ENCODE measurements around the gene PCCA.
"Not testable (repeated sequence)": the region's sequence is repeated elsewhere in the genome, so short reads cannot be mapped to it uniquely, and the experiment has no call there.

PCCA gene

DNA sequence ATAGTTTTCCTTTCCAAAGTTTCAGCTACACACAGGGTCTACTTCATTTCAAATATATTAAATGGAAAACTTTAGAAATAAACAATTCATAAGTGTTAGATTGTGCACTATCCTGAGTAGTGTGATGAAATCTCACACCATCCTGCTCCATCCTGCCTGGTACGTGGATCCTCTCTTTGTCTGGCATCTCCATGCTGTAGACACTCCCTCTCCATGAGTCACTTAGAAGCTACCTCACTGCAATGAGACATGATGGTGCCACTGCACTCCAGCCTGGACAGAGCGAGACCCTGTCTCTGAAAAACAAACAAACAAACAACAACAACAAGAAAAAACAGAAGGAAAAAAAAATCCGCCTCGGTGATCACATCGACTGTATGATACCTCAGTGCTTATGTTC is 191.8 kb downstream of the PCCA start:
- TF ChIP-seq, protein P1, sequence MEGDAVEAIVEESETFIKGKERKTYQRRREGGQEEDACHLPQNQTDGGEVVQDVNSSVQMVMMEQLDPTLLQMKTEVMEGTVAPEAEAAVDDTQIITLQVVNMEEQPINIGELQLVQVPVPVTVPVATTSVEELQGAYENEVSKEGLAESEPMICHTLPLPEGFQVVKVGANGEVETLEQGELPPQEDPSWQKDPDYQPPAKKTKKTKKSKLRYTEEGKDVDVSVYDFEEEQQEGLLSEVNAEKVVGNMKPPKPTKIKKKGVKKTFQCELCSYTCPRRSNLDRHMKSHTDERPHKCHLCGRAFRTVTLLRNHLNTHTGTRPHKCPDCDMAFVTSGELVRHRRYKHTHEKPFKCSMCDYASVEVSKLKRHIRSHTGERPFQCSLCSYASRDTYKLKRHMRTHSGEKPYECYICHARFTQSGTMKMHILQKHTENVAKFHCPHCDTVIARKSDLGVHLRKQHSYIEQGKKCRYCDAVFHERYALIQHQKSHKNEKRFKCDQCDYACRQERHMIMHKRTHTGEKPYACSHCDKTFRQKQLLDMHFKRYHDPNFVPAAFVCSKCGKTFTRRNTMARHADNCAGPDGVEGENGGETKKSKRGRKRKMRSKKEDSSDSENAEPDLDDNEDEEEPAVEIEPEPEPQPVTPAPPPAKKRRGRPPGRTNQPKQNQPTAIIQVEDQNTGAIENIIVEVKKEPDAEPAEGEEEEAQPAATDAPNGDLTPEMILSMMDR (conservative IDR thresholded peaks at IDR 0.05): no peak
- no peak for TF ChIP-seq ZFX (IDR thresholded peaks at IDR 0.05)

DNA sequence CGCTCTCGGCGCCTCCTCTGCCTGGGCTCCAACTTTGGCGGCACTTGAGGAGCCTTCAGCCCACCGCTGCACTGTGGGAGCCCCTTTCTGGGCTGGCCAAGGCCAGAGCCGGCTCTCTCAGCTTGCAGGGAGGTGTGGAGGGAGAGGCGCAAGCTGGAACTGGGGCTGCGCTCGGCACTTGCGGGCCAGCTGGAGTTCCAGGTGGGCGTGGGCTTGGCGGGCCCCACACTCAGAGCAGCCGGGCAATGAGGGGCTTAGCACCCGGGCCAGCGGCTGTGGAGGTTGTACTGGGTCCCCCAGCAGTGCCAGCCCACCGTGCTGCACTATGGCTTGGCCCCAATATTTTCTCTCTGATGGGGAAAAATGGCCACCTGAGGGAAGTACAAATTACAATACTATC is 193.4 kb downstream of the PCCA start:
- not testable (repeated sequence) for H3K27ac ChIP-seq

More for the DNA sequence above, 191.8 kb downstream of the PCCA start:
- no peak overlapping the region for H3K27ac ChIP-seq

- no peak overlapping the region for H3K27ac ChIP-seq
- no peak for TF ChIP-seq ZFX (IDR thresholded peaks at IDR 0.05)
Measured at GRCh38 chr13:100290165-100290801, 201.4 kb downstream of the PCCA start.

- TF ChIP-seq, protein P1 (conservative IDR thresholded peaks at IDR 0.05): no peak
- TF ChIP-seq ZFX (IDR thresholded peaks at IDR 0.05): no peak
- H3K27ac ChIP-seq: no peak overlapping the region
Measured at GRCh38 chr13:100291624-100292023, 202.7 kb downstream of the PCCA start.

DNA sequence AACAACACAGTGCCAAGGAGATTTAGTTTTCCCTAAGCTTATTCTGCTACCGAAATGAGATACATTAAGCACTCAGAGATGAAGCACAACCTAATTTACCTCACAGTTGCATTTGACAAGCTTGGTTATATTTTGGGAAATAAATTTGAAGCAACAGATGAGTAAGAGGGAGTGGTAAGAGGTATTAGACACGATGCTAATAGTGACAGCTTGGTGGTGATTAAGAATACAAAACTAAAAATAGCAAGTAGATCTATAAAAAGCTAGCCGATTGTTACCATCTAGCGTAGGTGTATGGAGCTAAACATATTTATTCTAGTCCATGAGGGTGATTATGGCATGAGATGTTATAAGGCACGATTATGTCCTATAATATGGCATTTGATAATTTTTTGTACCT is 208.5 kb downstream of the PCCA start:
- H3K27ac ChIP-seq: no peak overlapping the region
- TF ChIP-seq, protein P1 (conservative IDR thresholded peaks at IDR 0.05): no peak

- no peak overlapping the region for H3K27ac ChIP-seq
- TF ChIP-seq, protein P1 (conservative IDR thresholded peaks at IDR 0.05): no peak
- TF ChIP-seq ZFX (IDR thresholded peaks at IDR 0.05): no peak
Measured at GRCh38 chr13:100298116-100298681, 209.3 kb downstream of the PCCA start.

DNA sequence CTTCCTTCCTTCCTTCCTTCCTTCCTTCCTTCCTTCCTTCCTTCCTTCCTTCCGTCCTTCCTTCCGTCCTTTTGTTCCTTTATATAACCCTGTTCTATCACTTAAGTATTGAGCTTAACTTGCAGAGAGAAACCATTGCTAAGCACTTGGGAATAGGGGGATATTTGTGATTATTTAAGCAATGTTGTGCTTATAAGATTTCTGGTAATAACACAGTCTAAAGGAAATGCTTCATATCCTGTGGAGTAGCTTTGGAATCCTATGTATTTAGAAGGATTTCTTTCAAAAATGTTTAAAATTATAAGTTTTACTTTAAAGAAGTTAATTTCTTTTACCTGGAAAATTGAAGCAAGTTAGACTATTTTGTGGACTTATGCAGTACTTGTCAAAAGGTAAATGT is 209.8 kb downstream of the PCCA start:
- TF ChIP-seq, protein P1 (conservative IDR thresholded peaks at IDR 0.05): no peak
- no peak for TF ChIP-seq ZFX (IDR thresholded peaks at IDR 0.05)
- H3K27ac ChIP-seq: no peak overlapping the region

DNA sequence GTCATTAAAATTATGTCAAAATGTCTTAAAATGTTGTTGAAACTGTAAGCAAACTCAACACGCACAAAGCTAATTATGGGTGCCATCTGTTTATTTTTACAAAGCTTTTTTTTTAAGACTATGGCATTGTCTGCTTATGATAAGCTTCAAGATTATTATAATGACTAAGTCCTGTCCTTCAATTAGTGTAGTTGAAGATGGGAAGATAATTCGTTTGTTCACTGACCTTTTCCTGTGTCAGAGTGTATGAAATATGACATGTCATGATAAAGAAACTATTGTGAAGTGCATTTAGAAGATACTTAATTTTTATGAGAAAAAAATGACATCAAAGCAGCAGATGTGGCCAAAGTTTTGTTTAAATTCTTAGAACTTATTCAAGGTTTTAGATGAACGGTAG is 211.3 kb downstream of the PCCA start:
- H3K27ac ChIP-seq: no peak overlapping the region
- TF ChIP-seq, protein P1 (conservative IDR thresholded peaks at IDR 0.05): no peak
- no peak for TF ChIP-seq ZFX (IDR thresholded peaks at IDR 0.05)
